ENCODE results near the gene CTSO.
"Not testable (repeated sequence)": the region's sequence is repeated elsewhere in the genome, so short reads cannot be mapped to it uniquely, and the experiment has no call there.

CTSO gene

GRCh38 chr4:155904331-155904730 is 49.3 kb downstream of the CTSO start:
- DNase-seq = no peak

GRCh38 chr4:155903453-155903852 is 50.2 kb downstream of the CTSO start, which contains the start of gene TDO2:
TDO2 (plus strand) TSS chr4:155903696; CDS start chr4:155903759, 63 bp downstream.
- DNase-seq = no peak

- no peak for DNase-seq
These were observed 52.7 kb downstream of the CTSO start for GRCh38 chr4:155901013-155901412.

- DNase-seq = peak; percentile 73
These were observed 53.3 kb downstream of the CTSO start for GRCh38 chr4:155900381-155900780.

GRCh38 chr4:155899891-155900290 is 53.8 kb downstream of the CTSO start:
- DNase-seq = no peak

GRCh38 chr4:155898371-155898770 is 55.3 kb downstream of the CTSO start:
- not testable (repeated sequence) for DNase-seq

GRCh38 chr4:155891058-155891457 is 62.6 kb downstream of the CTSO start:
- DNase-seq = no peak

GRCh38 chr4:155889946-155890345 is 63.7 kb downstream of the CTSO start:
- no peak for DNase-seq

- peak; percentile 60 for DNase-seq
These were observed 64.5 kb downstream of the CTSO start for GRCh38 chr4:155889031-155889793.

- DNase-seq = no peak
These were observed 65.7 kb downstream of the CTSO start for GRCh38 chr4:155887847-155888570.

- DNase-seq = no peak
These were observed 66.6 kb downstream of the CTSO start for GRCh38 chr4:155887045-155887444.

GRCh38 chr4:155885666-155886065 is 68.0 kb downstream of the CTSO start:
- no peak for DNase-seq

GRCh38 chr4:155883895-155884294 is 69.8 kb downstream of the CTSO start:
- DNase-seq = no peak

- no peak for DNase-seq
These were observed 72.1 kb downstream of the CTSO start for GRCh38 chr4:155881555-155881954.

- no peak for DNase-seq
These were observed 73.9 kb downstream of the CTSO start for GRCh38 chr4:155879767-155880166.

GRCh38 chr4:155878611-155879010 is 75.1 kb downstream of the CTSO start:
- no peak for DNase-seq

- DNase-seq = no peak
These were observed 75.7 kb downstream of the CTSO start for GRCh38 chr4:155877971-155878370.

GRCh38 chr4:155875878-155876277 is 77.8 kb downstream of the CTSO start:
- DNase-seq = no peak
